GM19372 (cell line): ENCODE measurements around the gene NCOA4.
A peak's percentile ranks its signal among the peaks of the same experiment; 100 is the strongest.
"Not testable (repeated sequence)": the region's sequence is repeated elsewhere in the genome, so short reads cannot be mapped to it uniquely, and the experiment has no call there.

Source experiments
- ATAC-seq: cut with Tn5 transposase; IDR thresholded peaks from one replicate; pipeline ENCODE4 v1.9.1; 2021; ENCODE audit warnings: mild to moderate bottlenecking, low read depth, moderate library complexity; ENCODE audit not compliant: unreplicated experiment

Gene NCOA4

DNA sequence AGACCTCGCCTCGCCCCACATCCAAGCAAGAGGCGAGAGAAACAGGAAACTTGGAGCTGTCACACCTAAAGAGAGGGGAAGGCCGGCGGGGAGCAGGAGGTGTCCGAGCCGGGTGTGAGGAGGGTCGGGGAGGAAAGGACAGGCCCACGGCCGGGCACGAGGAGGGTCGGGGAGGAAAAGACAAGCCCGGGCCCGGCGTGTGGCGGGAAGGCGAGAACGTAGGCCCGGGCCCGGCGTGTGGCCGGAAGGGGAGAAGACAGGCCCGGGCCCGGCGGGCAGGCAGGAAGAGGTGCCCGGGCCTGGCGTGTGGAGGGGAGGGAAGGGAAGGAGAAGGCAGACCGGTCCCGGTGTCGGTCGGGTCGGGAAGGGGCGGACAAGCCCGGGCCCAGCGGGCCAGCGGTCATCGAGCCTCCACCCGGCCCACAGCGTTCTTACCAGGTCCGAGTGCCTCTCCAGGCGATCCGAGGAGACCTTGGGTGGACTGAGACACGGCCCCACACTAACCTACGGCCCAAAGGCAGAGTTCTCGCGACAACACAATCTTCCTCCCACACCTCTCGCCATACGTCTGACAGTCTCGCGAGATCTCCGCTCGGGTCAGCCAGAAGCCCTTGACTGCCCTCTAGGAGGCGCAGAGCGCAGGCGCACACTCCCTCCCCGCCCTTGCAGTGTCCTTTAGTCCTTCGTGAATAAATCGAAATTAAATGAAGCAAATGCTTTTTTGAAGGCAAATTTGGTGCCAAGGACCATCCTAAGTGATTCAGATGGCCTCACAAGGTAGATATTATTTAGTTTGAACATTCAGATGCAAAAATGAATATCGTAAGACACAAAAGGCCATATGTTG is at the start of gene NCOA4:
Gene NCOA4, minus strand, starts transcription at position 533 of the 847 bp plus-strand sequence. CDS start 13,943 bp downstream, outside the sequence.
- peak; percentile 94 for ATAC-seq

DNA sequence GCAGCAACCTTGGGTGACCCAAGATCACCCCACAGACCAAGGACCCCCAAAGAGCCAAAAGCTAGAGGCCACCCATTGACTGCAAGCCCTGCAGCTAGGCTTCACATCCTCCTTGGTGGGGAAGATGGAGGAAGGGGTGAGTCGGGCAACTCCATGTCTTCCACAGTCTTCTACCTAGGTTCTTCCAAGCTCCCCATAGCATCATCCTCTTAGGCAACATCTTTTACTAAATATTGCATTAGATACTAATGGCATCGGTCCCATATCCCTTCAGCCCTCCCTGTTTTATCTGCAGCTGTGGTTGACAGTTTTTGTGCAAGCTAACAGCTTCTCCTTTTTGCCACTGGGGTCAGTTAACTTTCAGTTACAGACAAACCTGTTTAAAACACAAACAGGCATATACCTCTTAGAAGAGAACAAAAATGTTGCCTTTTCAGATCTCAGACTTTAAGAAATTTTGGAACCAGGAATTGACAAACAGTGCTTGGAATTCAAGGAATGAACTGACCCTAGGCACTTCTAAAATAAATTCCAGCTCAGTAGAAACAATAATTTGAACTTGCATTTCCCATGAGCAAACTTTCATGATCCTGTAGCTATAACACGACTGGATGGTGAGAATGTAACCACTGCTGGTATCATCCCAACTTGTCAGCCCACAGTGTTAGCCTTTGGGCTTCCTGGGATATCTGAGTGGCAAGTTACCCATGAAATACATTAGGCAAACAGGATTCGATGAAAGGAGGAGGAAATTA is 49.6 kb upstream of the NCOA4 start:
- ATAC-seq: no peak

GRCh38 chr10:46077731-46078413 is 47.4 kb upstream of the NCOA4 start:
- no peak for ATAC-seq

- no peak for ATAC-seq
Observed at GRCh38 chr10:46077141-46077554, 46.7 kb upstream of the NCOA4 start.

DNA sequence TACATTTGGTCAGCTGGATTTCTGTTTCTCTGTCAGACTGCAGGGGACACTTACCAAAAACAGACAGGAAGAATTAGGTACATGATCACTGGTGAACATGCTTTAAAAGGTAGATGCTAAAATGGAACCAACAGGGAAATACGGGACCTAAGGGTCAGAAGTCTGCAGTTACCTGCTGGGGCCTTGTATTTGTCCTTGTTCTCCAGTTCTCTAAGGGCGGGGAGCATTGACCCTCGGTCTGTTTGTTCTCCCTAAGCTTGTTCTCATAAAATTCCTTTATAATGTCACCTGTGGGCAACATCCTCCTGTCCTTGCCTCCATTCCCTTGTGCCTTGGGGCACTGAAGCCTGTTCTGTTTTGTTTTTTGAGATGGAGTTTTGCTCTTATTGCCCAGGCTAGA is 45.4 kb upstream of the NCOA4 start:
- ATAC-seq: no peak

DNA sequence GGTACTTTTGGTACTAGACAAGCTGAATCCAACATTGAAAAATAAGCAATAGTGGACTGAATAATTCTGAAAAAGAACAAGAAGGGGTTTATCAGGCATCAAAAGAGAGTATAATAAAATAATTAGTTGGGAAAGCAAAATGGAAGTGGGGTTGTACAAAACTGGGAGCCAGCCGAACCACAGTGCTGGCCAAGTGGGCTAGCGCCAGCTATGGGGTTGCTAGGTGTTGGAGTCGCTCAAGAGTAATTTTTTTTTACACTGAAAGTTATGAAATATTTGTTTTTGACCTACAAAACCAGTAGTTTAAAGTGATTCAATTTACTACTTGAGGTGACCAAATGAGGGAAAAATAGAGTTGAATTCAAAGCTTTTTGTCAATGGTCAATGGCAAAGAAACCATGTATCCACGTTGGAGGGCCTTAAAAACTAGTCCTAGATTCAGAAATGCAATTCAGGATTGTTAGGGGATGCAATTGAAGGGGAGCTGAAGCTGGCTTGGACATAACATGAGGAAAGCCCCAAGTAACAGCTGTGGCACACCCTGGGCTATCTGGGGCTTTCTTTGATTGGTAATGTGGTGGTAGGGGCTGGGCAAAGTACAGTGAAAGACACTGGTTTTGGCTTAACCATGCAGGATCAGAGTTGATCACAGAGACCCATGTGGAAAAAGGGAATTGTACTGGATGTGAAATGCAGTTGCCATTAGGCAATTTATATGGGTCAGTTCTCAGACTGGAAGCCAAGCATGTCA is 43.9 kb upstream of the NCOA4 start:
- ATAC-seq: no peak

DNA sequence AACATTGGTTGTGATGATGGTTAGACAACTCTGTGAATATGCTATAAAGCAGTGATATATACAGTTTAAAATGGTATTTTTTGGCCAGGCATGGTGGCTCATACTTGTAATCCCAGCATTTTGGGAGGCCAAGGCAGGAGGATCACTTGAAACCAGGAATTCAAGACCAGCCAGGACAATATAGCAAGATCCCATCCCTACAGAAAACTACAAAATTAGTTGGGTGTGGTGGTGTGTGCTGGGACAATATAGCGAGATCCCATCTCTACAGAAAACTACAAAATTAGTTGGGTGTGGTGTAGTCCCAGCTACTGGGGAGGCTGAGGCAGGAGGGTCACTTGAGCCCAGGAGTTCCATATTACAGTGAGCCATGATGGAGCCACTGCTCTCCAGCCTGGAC is 43.1 kb upstream of the NCOA4 start:
- no peak for ATAC-seq

GRCh38 chr10:46070749-46071148 is 40.3 kb upstream of the NCOA4 start:
- ATAC-seq: no peak

GRCh38 chr10:46069771-46070463 is 39.5 kb upstream of the NCOA4 start:
- ATAC-seq: no peak

DNA sequence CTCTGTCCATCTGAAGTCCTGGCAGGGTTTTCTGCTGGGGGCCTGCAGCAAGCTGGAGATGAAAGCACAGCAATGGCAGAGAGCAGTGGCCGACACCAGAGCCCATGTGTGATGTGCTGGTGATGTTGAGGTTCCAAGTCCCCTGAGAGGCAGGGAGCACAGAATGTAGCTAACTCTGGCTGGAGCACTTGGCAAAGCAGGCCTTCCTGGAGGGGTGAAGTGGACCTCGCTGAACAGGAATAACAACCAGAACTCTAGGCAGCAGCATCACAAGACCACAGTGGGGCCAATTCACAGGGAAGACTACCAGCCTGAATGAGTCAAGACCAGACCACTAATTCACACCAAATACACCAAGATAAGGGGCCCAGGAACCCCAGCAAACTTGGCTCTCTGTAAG is 38.5 kb upstream of the NCOA4 start:
- no peak for ATAC-seq

DNA sequence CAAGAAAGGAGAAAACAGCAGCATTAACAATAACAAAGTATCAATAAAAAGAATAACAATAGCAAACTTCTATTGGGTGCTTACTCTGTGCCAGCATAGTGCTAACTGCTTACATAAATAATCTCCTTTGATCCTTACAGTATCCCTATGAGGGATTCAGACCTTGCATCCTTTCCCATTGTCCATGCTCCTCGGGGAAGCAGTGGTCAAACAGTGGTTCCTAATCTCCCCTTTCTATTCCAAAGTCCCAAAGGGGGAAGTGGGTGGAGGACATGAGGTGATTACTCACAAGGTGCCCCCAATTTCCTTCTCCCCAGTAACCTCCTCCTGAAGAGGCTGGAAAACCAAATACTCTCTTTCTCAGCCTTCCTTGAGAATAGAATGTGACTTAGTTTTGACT is 37.7 kb upstream of the NCOA4 start:
- ATAC-seq: no peak

- no peak for ATAC-seq
Observed at GRCh38 chr10:46064269-46064817, 33.9 kb upstream of the NCOA4 start.

DNA sequence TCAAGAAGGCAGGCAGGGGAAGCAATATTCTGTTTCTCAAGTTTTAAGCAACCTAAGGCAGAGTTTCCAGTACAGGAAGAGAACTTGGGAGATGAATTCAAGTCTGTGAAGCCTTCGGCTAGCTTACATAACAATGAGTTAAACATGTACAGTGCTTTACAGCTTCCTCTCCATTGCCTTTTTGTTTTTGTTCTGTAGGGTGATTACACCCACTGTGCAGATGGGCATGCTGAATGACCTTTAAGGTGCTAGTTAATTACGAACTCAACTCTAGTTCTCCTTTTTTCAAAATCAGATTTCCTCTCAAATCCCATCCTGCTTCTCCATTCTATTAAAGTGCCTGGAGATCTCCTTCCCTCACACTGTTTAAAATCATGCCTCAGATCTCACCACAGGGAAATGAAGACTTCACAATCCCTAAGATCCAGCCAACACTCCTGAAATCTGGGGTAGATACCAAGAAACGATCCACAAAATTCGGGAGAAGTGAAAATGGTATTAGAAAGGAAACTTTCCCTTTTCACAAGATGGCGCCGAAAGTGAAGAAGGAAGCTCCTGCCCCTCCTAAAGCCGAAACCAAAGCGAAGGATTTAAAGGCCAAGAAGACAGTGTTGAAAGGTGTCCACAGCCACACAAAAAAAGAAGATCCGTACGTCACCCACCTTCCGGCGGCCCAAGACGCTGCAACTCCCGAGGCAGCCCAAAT is 32.5 kb upstream of the NCOA4 start:
- no peak for ATAC-seq

- ATAC-seq: no peak
Observed at GRCh38 chr10:46060706-46061105, 30.3 kb upstream of the NCOA4 start.

GRCh38 chr10:46057927-46058326 is 27.5 kb upstream of the NCOA4 start:
- not testable (repeated sequence) for ATAC-seq

DNA sequence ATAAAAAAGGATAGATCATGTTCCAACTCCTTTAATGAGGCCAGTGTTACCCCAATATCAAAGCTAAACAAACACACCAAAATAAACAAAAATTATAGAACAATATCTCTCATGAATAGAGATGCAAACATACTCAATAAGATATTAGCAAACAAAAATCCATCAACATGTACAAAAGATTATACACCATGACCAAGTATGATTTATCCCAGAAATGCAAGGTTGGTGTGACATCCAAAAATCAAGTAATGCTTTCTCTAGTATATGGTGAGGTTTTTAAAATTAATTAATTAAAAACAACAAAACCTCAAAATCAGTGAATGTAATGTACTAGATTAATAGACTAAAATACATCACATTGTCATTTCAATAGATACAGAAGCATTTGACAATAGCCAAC is 26.6 kb upstream of the NCOA4 start:
- no peak for ATAC-seq

DNA sequence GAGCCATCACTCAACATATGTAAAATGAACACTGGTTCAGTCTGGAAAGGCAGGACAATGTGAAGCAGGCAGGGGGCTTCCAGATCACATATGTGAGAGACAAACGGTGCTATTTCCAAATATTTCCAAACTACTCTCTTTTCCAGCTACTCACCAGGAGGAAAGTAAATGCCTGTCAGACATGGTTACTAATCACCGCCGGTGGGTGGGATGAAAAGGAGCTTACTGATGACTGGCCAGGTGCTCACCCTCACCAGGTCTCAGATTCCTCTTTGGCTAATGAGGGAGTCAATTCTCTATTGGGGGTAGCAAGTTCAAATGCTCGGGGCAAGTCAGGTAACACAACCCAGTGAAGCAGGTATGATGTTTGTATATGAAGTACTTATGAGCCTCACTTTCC is 25.3 kb upstream of the NCOA4 start:
- no peak for ATAC-seq

- ATAC-seq: no peak
Observed at GRCh38 chr10:46053534-46054434, 23.4 kb upstream of the NCOA4 start.
